ENCODE data around the gene PRKD3.

The PRKD3 gene

DNA sequence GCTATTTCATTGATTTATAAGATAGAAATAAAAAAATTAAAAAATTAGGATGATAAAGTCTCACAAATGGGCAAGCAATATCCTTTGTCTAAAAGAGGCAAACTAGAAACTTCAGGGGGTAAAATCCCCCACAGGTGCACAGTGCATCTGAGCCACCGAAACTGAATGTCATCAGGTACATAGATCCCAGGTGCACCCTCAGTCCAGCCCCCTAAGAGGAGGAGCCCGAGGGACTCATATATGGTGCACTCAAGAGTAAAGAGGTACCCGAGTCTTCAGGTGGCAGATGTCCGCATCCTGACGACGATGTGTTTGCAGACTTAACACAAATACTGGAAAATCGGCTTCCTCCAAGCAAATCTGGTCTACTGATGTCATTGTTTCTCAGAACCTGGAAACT, 31.1 kb upstream of the PRKD3 start:
- Mint-ChIP-seq H3K9me3 (no peaks in the 10 kb centered on the region), H3K36me3 (no peaks in the 10 kb centered on the region), H3K27ac (no peak overlapping the region), H3K27me3 (peaks cover 2% of the 10 kb centered on the region), H3K4me3 (no peak overlapping the region), H3K4me1 (peaks cover 4% of the 10 kb centered on the region)
- ATAC-seq (ENCODE audit: low read depth) (peak; percentile 78), DNase-seq (ENCODE audit: low spot score in 2 of 2) (no peak)

DNA sequence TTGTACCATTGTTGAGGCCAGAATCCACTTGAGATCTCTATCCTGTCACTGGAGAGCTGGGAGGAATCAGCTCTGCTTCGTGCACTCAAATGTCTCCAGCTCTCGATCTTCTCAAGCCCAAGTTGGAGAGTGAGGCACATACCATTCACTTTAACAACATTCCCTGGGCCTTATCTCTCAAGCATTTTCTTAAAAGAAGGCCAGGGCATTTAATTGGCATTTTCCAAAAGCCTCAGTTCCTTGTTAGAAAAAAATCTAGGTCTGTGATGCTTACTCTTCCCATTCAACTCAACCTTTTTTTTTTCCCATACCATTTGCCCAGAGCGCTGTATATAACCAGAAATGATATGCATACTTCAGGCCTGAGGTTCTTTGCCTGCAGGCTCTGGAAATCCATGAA, 29.9 kb upstream of the PRKD3 start:
- Mint-ChIP-seq H3K27ac (no peak overlapping the region), H3K4me3 (no peak overlapping the region), H3K36me3 (no peaks in the 10 kb centered on the region), H3K9me3 (no peaks in the 10 kb centered on the region), H3K27me3 (peaks cover 2% of the 10 kb centered on the region), H3K4me1 (peaks cover 13% of the 10 kb centered on the region)
- no peak for DNase-seq (ENCODE audit: low spot score in 2 of 2)
- ATAC-seq (ENCODE audit: low read depth) = no peak

DNA sequence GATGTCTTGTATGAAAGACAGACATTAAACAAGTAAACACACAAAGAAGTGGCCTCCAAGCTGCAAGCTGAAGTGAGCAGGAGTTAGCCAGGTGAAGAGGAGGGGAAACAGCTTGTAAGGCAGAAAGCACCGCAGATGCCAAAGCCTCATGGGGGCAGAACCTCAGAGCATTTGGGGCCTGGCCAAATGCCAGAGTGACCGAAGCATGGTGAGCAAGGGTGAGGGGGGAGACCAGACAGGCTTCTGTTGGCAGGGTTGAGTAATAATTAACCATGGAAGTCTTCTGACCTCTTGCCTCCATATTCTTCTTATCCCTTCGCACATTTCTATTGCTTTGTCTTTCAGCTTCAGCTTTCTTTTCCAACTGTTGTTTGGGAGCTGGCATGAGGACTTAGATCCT, 25.4 kb upstream of the PRKD3 start:
- H3K27me3 Mint-ChIP-seq = peaks cover 2% of the 10 kb centered on the region
- H3K9me3 Mint-ChIP-seq = no peaks in the 10 kb centered on the region
- peak; percentile 46 to 55 for DNase-seq (ENCODE audit: low spot score in 2 of 2)
- H3K27ac Mint-ChIP-seq = peak overlapping the region; percentile 92
- no peaks in the 10 kb centered on the region for H3K36me3 Mint-ChIP-seq
- peaks cover 16% of the 10 kb centered on the region for H3K4me1 Mint-ChIP-seq
- H3K4me3 Mint-ChIP-seq = no peak overlapping the region
- peak; percentile 71 for ATAC-seq (ENCODE audit: low read depth)

DNA sequence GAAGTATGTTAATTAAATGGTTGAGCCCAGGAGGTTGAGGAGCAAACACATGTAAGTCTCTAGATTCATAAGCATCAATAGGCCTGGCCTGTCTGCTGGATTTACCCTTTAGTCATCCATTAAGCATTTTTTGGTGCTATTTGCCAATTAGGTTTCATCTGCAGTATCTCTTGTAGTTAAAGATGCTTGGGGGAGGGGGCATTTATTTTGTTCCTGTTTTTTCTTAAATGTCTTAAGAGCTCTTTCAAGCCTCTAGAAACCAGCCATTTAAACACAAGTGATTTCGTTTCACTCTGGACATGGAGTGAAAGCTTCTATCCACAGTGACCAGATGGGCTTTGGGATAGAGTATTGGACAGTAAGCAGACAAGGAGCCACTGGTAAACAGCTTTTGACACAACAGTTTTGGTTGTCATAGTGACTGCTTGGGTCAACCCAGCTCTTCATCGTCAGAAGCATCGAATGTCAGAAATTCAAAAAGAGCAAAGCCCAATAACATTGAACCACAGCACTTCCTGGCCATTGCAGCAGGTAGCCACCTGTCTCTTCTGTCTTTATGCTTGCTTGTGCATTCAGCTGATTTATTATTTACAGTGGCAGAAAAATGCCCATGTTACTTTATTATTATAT, 24.7 kb upstream of the PRKD3 start:
- Mint-ChIP-seq H3K27ac (peak overlapping the region; percentile 92), H3K4me1 (peaks cover 19% of the 10 kb centered on the region), H3K36me3 (no peaks in the 10 kb centered on the region), H3K4me3 (no peak overlapping the region), H3K27me3 (peaks cover 2% of the 10 kb centered on the region), H3K9me3 (no peaks in the 10 kb centered on the region)
- DNase-seq (ENCODE audit: low spot score in 2 of 2) (peak; percentile 25 to 39), ATAC-seq (ENCODE audit: low read depth) (peak; percentile 63)

DNA sequence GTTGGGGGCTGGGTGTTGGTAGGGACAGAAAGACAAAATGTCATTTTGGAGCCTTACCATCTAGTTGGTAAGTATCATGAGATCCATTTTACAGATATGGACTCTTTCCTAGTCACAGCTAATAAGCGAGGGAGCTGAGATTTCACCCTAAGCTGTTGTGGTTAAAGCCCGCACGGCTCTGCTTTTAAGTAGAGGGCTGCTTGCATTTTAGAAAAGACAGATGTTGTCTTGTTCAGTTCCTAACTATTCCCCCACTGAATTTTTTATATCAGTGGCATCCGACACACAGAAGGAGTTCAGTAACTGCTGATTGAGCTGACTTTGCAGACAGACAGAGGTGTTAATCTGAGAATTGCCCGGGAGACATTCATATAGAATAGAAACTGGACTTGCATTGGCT, 23.5 kb upstream of the PRKD3 start:
- Mint-ChIP-seq H3K4me3 (no peak overlapping the region), H3K27me3 (peaks cover 2% of the 10 kb centered on the region), H3K27ac (no peak overlapping the region), H3K9me3 (no peaks in the 10 kb centered on the region), H3K36me3 (no peaks in the 10 kb centered on the region), H3K4me1 (peaks cover 21% of the 10 kb centered on the region)
- no peak for DNase-seq (ENCODE audit: low spot score in 2 of 2)
- ATAC-seq (ENCODE audit: low read depth) = no peak

DNA sequence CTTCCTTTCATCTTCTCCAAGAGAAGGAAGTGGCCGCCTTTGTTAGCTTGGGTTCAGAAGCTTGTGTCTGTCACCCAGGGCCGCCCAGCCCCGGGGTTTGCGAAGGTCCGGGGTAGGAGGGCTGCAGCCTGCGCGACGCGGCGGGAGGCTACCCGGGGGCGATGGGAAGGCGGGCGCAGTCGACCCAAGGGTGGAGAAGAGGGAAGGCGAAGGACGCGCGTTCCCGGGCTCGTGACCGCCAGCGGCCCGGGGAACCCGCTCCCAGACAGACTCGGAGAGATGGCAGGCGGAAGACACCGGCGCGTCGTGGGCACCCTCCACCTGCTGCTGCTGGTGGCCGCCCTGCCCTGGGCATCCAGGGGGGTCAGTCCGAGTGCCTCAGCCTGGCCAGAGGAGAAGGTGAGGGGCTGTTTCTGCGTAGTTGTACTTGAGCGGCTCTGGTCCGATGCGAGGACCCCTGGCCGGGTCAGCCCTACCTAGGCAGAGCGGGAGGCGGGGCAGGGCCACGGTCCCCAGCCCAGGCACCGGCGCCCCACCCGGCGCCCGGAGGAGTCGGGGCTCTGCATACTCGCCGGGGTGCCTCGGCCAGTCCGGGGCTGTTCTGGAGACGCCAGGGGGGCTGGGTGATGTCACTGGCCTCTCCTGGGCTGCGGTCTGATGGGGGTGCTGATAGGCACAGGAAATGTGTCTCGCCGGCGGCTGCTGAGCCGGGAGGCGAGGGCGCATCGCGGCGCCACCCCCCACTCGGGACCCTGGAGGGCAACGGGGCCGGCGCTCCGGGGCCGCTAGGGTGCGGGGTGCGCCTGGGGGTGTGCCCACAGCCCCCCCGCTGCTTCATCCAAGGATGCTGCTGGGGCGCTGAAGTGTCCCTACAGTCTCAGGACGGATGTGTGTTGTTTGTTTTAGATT, 20.1 kb upstream of the PRKD3 start, which contains the start of gene QPCT:
Gene QPCT, plus strand, starts transcription at position 178 of the 909 bp plus-strand sequence. Its CDS starts 102 bp downstream, at position 280.
- Mint-ChIP-seq H3K27ac (peak within 1 kb of the TSS; percentile 58), H3K4me1 (peaks cover 14% of the 10 kb centered on the region), H3K27me3 (peaks cover 2% of the 10 kb centered on the region)

DNA sequence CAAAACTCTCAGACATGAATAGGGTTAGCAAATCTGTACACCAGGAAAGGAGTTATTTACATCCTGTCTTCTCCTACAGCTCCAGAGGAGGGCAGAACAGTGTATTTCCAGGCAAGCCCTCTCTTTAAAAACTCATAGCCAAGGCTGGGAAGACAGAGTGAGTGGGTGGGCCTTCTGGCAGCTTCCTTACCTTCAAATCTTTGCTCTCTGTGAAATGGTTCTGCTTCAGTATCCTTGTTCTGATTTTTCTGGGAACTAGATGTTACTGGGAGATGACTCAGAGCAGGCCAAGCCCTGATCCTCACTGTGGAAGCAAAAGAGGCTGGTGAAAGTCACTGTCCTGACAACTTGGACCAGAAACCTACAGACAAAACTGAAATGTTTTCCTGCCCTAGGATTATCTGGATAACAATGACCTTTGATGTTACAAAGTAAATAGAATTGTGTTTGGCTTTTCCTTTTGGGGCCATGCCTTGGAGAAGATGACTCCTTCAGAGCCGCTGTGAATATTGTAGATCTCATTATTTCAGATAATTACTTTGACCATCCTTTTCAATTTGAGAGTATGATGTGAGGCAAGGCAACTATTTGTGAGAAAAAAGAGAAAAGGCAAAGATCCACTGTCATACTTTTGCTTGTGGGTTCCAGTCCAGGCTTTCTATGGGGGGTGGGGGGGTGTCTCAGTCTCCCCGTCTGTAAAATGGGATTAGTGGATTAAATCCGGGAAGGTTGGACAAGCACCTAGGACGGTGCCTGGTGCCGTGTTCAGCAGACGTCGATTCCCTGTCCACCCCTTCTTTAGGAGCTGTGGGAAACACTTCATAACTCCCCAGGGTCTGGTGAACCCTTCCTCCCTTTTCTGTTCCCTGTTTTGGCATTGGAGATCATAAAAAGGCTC, 19.2 kb upstream of the PRKD3 start:
- Mint-ChIP-seq H3K36me3 (no peaks in the 10 kb centered on the region), H3K27me3 (peaks cover 2% of the 10 kb centered on the region), H3K4me3 (peak overlapping the region; percentile 91), H3K9me3 (no peaks in the 10 kb centered on the region), H3K4me1 (peaks cover 7% of the 10 kb centered on the region), H3K27ac (peak overlapping the region; percentile 58)
- ATAC-seq (ENCODE audit: low read depth) = no peak
- no peak for DNase-seq (ENCODE audit: low spot score in 2 of 2)

More for the DNA sequence above, 20.1 kb upstream of the PRKD3 start, which contains the start of gene QPCT:
- ATAC-seq (ENCODE audit: low read depth) = peak; percentile 71
- DNase-seq (ENCODE audit: low spot score in 2 of 2) = peak; percentile 45 to 70
- Mint-ChIP-seq H3K36me3 (no peaks in the 10 kb centered on the region), H3K9me3 (no peaks in the 10 kb centered on the region), H3K4me3 (peak within 1 kb of the TSS; percentile 91)

DNA sequence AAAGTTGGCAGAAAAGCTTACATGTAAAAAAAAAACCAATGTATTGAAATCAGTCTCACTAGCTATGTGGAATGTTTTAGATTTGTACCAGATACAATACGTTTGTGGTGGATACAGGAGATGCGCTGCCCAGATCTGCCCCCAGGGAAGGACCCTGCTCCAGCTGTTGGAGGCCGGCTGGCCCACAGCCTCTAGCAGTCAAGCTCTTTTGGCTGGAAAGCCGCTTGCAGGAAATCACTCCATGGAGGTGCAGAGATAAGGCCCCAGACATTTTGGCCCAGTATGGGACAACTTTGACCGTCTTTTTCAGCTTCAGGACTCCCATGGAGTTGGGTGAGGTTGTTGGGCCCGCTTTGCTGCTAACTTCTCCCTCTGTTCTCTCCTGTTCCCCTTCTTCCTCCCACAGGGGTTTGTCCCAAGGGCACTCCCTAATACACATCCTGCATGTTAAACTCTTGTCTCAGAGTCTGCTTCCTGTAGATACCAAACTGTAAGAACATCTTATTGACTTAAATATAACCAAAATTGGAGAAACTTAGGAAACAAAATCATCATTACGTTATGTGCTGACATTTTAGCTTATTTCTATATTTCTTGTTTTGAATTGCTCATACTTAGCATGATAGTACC, 18.1 kb upstream of the PRKD3 start:
- H3K9me3 Mint-ChIP-seq = no peaks in the 10 kb centered on the region
- H3K36me3 Mint-ChIP-seq = no peaks in the 10 kb centered on the region
- ATAC-seq (ENCODE audit: low read depth) (no peak), DNase-seq (ENCODE audit: low spot score in 2 of 2) (no peak)
- H3K4me1 Mint-ChIP-seq = peaks cover 7% of the 10 kb centered on the region
- no peak overlapping the region for H3K4me3 Mint-ChIP-seq
- no peak overlapping the region for H3K27ac Mint-ChIP-seq
- no peaks in the 10 kb centered on the region for H3K27me3 Mint-ChIP-seq

DNA sequence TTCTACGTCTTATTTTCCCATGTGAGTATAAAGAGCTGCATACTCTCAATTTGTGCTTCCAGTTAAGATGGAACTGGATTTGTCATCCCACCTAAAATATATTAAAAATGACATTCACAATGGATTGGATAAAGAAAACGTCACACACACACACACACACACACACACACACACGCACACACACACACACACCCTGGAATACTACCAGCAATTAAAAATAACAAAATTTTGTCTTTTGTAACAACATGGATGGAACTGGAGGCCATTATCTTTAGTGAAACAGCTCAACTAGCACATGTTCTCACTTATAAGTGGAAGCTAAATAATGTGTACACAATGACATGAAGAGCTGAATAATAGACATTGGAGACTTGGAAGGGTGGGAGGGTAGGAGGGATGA, 16.0 kb upstream of the PRKD3 start:
- Mint-ChIP-seq H3K27ac (no peak overlapping the region), H3K27me3 (no peaks in the 10 kb centered on the region), H3K4me3 (no peak overlapping the region)

DNA sequence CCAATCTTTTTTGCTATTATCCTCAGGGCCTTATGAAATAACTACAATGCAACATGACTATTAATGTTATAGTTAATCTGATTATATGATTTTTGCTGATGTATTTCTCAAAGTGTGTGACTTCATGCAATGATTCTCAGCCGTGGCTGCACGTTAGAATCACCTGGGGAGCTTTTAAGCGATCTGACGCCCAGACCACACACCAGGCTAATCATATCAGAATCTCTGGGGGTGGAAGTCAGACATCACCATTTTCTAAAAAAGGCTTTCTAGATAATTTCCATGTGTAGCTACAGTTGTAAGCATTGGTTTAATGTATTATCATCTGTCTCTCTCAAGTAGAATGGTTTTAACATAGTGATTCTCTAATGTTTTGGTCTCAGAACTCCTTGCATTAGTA, 14.3 kb upstream of the PRKD3 start:
- Mint-ChIP-seq H3K36me3 (no peaks in the 10 kb centered on the region), H3K27me3 (no peaks in the 10 kb centered on the region), H3K27ac (no peak overlapping the region), H3K4me3 (no peak overlapping the region), H3K4me1 (no peaks in the 10 kb centered on the region), H3K9me3 (no peaks in the 10 kb centered on the region)
- DNase-seq (ENCODE audit: low spot score in 2 of 2) (no peak), ATAC-seq (ENCODE audit: low read depth) (no peak)

More for the DNA sequence above, 16.0 kb upstream of the PRKD3 start:
- H3K36me3 Mint-ChIP-seq = no peaks in the 10 kb centered on the region
- peaks cover 7% of the 10 kb centered on the region for H3K4me1 Mint-ChIP-seq
- no peak for DNase-seq (ENCODE audit: low spot score in 2 of 2)
- no peaks in the 10 kb centered on the region for H3K9me3 Mint-ChIP-seq
- no peak for ATAC-seq (ENCODE audit: low read depth)

DNA sequence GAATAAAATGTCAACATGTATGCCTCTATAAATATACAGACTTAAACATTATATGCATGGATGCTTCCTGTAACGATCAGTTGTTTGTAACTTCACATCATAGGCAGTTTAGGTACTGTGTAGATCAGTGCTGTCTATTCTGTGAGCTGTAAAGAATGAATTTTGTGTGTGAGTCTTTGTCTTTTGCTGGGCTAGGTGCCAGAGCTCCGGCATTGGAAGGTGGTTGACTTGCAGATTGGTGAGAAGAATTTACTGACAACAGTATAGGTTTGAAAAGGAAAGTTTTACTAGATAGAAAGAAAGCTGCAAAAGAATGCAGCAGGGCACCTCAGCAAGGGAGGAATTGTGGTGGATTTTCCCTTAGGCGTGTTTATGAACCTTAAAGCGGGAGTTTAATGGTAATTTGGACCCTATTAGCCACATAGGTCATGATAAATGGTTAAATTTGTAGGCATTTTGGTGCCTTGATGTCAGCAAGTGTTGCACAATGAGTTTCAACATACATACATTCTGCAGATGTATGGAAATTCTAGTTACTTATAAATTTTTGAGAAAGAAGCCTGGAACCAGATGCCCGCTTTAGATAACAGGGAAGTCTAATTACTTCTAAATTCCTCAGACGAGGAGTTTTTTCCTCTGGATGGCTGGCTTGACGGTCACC, 13.1 kb upstream of the PRKD3 start:
- DNase-seq (ENCODE audit: low spot score in 2 of 2) = no peak
- no peaks in the 10 kb centered on the region for H3K36me3 Mint-ChIP-seq
- peaks cover 7% of the 10 kb centered on the region for H3K4me1 Mint-ChIP-seq
- no peaks in the 10 kb centered on the region for H3K27me3 Mint-ChIP-seq
- ATAC-seq (ENCODE audit: low read depth) = no peak
- H3K27ac Mint-ChIP-seq = no peak overlapping the region
- H3K4me3 Mint-ChIP-seq = no peak overlapping the region
- no peaks in the 10 kb centered on the region for H3K9me3 Mint-ChIP-seq

DNA sequence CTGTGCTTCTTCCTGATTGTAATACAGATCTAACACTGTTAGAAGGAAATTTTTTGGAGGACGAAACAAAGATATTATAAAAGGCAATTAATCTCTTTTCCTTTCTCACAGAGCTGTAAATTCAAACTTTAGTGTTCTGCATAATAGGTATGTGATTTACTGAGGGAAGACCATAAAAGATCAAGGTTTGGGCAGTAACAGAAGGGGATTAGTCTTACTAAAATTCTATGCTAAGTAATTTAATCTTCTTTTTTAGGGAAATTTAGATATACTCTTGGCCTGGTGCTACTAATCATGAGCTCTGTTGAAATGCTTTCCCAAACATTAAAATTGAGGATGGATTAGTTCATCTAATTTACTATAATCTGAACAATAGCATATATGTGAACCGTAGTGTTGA, 11.0 kb upstream of the PRKD3 start:
- Mint-ChIP-seq H3K36me3 (no peaks in the 10 kb centered on the region), H3K27me3 (no peaks in the 10 kb centered on the region), H3K27ac (no peak overlapping the region), H3K4me1 (peaks cover 7% of the 10 kb centered on the region), H3K4me3 (no peak overlapping the region), H3K9me3 (no peaks in the 10 kb centered on the region)
- ATAC-seq (ENCODE audit: low read depth) (no peak), DNase-seq (ENCODE audit: low spot score in 2 of 2) (no peak)

DNA sequence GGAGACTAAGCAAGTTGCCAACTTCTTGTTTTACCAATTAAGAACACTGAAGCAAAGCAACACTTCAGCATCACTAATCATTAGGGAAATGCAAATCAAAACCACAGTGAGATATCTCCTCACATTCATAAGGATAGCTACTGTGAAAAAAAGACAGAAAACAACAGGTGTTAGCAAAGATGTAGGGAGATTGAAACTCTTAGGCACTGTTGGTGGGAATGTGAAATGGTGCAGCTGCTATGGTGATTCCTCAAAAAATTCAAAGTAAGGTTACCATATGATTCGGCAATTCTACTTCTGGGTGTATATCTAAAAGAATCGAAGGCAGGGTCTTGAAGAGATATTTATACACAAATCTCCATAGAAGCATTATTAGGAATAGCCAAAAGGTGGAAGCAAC, 8.6 kb upstream of the PRKD3 start:
- ATAC-seq (ENCODE audit: low read depth) (peak; percentile 70), DNase-seq (ENCODE audit: low spot score in 2 of 2) (no peak)
- peaks cover 7% of the 10 kb centered on the region for H3K4me1 Mint-ChIP-seq
- H3K36me3 Mint-ChIP-seq = no peaks in the 10 kb centered on the region
- peak overlapping the region; percentile 6 for H3K27ac Mint-ChIP-seq
- H3K27me3 Mint-ChIP-seq = no peaks in the 10 kb centered on the region
- H3K9me3 Mint-ChIP-seq = no peaks in the 10 kb centered on the region
- H3K4me3 Mint-ChIP-seq = no peak overlapping the region
